Measurements from ENCODE around the gene DUOX1.
"Not testable (repeated sequence)": the region's sequence is repeated elsewhere in the genome, so short reads cannot be mapped to it uniquely, and the experiment has no call there.

The DUOX1 gene

DNA sequence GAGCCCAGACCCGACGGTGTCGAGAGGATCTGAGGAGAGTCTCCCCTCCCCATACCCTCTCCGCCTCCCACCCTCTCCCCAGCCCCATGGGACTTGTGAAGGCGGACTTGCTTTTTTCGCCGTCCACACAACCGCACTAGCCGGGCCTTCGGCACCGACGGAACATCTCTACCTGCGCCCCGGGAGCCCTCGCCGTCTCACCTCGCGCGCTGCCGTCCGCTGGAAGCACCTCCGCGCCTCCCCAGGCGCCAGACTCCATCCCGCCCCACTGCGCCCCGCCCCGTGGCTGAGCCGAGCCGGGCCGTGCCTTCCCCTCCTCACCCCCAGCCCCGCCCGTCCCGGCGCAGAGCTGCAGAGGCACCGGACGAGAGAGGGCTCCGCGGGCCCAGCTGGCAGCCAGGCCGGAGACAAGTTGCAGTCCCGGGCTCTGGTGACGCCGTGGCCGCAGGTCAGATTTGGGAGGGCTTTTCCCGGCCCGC, at the start of gene DUOX1, which contains the start of gene DUOXA1:
TSS of gene DUOX1 (plus strand) at position 344 of the 479 bp plus-strand sequence. CDS start 1,973 bp downstream, outside the sequence.
TSS of gene DUOXA1 (minus strand) at position 229 of the 479 bp plus-strand sequence. CDS start 6,865 bp downstream, outside the sequence.
- no peaks in the 10 kb centered on the region for H3K9me3 ChIP-seq (ENCODE audit: low read length)
- peaks cover 88% of the 10 kb centered on the region for H3K27me3 ChIP-seq (ENCODE audit: insufficient read depth, low read length)
- no peak within 1 kb of the TSS for H2AFZ ChIP-seq (ENCODE audit: low read depth, low read length)
- no peaks in the 10 kb centered on the region for H3K4me1 ChIP-seq (ENCODE audit: insufficient read depth, low read length)
- no peaks in the 10 kb centered on the region for H3K36me3 ChIP-seq (ENCODE audit: insufficient read depth, low read length)
- no peak within 1 kb of the TSS for H3K4me3 ChIP-seq (ENCODE audit: low read length)

DNA sequence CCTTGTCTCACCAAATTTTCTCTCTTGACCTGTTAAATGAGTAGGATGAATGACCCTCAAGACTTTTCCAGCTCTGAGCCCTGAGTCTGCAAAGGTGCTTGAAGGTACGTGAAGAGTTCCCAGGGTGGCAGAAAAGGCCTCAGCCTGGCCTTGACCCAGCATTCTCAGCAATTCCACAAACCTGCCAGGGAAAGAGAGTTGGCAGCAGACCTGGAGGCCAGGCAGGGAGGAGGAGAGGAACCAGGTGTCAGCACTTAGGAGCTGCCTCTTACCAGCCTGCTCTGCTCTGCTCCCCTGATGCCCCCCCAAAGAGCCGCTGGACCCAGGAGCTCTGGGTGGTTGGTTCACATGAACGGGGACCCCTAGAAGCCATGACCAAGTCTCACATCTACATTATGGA, 49.2 kb upstream of the DUOX1 start:
- H3K4me1 ChIP-seq (ENCODE audit: insufficient read depth, low read length); H2AFZ ChIP-seq (ENCODE audit: low read depth, low read length): not testable (repeated sequence)

DNA sequence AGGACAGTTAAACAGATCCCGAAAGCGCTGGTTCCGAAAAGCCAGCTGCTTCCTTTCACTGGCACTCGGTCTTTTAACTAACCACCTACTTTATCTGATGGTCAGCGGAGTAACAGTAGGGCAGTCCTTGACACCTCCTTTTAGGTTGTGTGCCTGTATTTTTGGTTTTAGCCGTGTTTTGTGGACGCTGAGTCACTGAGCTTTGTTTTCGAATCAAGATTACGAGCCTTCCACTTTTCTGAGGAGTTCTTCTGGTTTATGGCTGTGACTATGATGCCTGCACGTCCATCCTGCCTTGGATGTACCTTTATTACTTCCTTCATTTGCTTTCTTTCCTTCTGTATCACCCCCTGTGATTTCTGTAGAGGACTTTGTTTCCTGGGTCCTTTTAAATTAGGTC, 47.4 kb upstream of the DUOX1 start:
- H3K36me3 ChIP-seq (ENCODE audit: insufficient read depth, low read length); H3K27me3 ChIP-seq (ENCODE audit: insufficient read depth, low read length); H3K9me3 ChIP-seq (ENCODE audit: low read length); H3K4me3 ChIP-seq (ENCODE audit: low read length); H2AFZ ChIP-seq (ENCODE audit: low read depth, low read length); H3K4me1 ChIP-seq (ENCODE audit: insufficient read depth, low read length): not testable (repeated sequence)

More for the DNA sequence above, 49.2 kb upstream of the DUOX1 start:
- H3K36me3 ChIP-seq (ENCODE audit: insufficient read depth, low read length); H3K9me3 ChIP-seq (ENCODE audit: low read length); H3K27me3 ChIP-seq (ENCODE audit: insufficient read depth, low read length); H3K4me3 ChIP-seq (ENCODE audit: low read length): not testable (repeated sequence)

DNA sequence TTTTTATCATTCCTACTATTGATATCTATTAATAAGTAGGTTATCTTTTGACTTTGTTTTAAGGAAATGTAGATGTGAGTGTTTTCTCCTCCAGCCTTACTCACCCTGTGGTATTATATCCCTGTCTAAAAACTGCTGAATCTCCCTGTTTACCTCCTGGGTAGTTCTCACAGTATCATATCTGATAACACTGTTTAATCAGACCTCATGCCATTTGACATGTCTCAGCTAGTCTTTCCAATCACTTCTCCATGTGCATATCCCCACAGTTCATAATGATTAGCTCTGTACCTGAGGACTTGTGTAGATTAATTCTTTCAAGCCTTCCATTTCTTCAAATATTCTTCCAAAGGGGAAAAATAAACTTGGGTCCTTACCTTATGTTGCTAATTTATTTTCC, 46.6 kb upstream of the DUOX1 start:
- H3K36me3 ChIP-seq (ENCODE audit: insufficient read depth, low read length), result no peaks in the 10 kb centered on the region
- H3K27me3 ChIP-seq (ENCODE audit: insufficient read depth, low read length), result peaks cover 2% of the 10 kb centered on the region
- H3K4me1 ChIP-seq (ENCODE audit: insufficient read depth, low read length), result no peaks in the 10 kb centered on the region
- no peak overlapping the region for H2AFZ ChIP-seq (ENCODE audit: low read depth, low read length)
- H3K4me3 ChIP-seq (ENCODE audit: low read length), result no peak overlapping the region
- H3K9me3 ChIP-seq (ENCODE audit: low read length), result no peaks in the 10 kb centered on the region

DNA sequence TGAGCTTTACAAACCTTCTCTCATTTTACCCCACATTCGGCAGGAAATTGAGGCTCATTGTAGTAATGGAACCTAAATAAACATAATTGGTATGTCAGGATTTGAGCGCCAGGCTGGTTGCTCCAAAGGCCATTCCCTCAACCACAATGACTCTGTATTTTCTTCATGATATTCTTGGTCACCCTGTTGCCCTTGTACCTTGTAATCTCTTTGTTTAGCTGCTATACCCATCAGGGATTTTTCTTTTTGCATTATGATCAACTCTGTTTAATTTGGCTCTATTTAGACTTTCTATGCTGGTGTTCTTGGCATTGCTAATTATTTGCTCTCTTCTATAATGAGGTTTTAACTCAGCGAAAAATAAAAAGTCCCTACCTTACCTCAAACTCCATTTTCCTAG, 45.6 kb upstream of the DUOX1 start:
- H3K9me3 ChIP-seq (ENCODE audit: low read length), result no peaks in the 10 kb centered on the region
- H3K4me1 ChIP-seq (ENCODE audit: insufficient read depth, low read length), result no peaks in the 10 kb centered on the region
- no peak overlapping the region for H2AFZ ChIP-seq (ENCODE audit: low read depth, low read length)
- H3K27me3 ChIP-seq (ENCODE audit: insufficient read depth, low read length), result peaks cover 6% of the 10 kb centered on the region
- no peak overlapping the region for H3K4me3 ChIP-seq (ENCODE audit: low read length)
- H3K36me3 ChIP-seq (ENCODE audit: insufficient read depth, low read length), result no peaks in the 10 kb centered on the region

DNA sequence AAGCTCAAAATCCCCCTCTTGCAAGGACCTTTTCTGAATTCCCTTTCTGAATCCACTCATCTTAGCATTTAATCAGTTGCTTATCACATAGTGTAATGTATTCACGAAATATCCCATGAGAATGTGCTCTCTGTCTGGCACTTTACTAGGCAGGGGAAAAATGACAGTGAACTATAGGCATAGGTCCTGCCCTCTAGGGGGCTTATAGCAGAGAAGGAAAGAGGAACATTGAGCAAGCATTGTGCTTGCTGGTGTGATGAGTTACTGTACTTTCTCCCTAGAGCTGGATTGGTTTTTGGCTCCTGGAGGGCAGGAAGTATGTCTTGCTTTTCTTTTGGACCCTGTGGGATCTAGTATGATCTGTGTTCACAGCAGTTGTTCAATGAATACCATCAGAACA, 42.3 kb upstream of the DUOX1 start:
- no peaks in the 10 kb centered on the region for H3K9me3 ChIP-seq (ENCODE audit: low read length)
- no peak overlapping the region for H3K4me3 ChIP-seq (ENCODE audit: low read length)
- peaks cover 12% of the 10 kb centered on the region for H3K27me3 ChIP-seq (ENCODE audit: insufficient read depth, low read length)
- H3K36me3 ChIP-seq (ENCODE audit: insufficient read depth, low read length), result no peaks in the 10 kb centered on the region
- no peak overlapping the region for H2AFZ ChIP-seq (ENCODE audit: low read depth, low read length)
- no peaks in the 10 kb centered on the region for H3K4me1 ChIP-seq (ENCODE audit: insufficient read depth, low read length)

DNA sequence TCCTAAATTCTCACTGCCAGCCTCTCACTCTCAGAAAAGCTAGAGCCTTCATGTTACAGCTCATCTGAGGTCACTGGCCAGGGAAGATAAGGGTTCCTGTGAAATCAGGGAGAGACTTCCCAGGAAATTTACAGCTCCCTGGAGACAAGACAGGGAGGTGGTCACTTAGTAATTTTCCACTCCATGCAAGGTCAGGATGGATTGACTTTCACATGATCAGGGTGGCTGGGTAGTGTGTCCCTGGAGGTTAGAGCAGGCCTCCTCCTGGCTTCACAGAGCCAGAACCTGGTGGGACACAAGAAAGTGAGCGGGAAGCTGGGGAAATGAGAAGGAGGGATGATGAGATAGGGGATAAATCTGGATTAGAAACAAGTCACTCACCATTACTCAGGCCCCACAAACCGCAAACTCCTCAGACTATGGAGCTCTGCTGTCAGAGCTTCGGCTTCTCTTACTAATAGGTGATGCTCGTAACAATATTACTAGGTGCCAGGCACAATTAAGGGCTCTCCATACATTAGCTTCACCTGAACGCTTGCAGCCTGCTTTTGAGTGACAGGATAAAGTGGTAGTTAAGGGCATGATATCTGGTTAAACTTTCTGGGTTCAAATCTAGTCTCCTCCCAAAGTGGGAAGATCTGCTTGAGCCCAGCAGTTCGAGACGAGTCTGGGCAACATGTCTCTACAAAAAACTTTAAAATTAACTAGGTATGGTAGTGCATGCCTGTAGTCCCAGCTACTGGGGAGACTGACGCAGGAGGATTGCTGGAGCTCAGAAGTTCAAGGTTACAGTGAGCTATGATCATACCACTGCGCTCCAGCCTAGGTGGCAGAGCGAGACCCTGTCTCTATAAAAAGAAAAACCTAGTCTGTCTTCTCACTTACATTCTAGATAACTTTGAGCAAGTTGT, 40.7 kb upstream of the DUOX1 start:
- Histone ChIP-seq H3K4me1 (ENCODE audit: insufficient read depth, low read length) (no peaks in the 10 kb centered on the region), H3K36me3 (ENCODE audit: insufficient read depth, low read length) (no peaks in the 10 kb centered on the region), H3K9me3 (ENCODE audit: low read length) (no peaks in the 10 kb centered on the region), H3K27me3 (ENCODE audit: insufficient read depth, low read length) (peaks cover 17% of the 10 kb centered on the region), H2AFZ (ENCODE audit: low read depth, low read length) (no peak overlapping the region), H3K4me3 (ENCODE audit: low read length) (no peak overlapping the region)

DNA sequence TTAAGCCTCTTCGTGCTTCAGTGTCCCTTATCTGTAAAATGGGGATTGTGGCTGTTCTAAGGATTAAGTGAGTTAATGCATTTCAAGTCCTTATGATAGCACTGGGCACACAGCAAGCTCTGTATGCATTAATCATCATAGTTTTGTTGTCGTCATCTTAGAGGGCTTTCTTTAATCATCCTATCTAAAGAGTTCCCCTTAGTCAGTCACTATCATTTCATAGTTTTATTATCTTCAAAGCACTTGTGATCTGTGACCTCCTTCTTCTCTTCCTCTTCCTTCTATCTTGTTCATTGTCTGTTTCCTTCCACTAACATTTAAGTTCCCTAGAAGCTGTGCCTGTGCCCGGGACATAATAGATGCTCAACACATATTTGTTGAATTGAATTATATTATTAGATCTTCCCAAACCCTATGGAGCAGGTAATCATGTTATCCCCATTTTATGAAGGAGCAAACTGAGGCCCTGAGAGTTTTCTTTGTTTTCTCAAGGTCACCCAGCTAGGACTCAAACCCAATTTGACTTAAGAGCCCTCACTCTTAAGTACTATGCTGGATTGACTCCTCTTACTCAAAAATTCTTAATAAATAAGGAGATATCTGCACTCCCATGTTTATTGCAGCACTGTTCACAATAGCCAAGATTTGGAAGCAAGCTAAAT, 40.0 kb upstream of the DUOX1 start:
- no peak overlapping the region for H3K4me3 ChIP-seq (ENCODE audit: low read length)
- H2AFZ ChIP-seq (ENCODE audit: low read depth, low read length), result no peak overlapping the region
- H3K36me3 ChIP-seq (ENCODE audit: insufficient read depth, low read length), result no peaks in the 10 kb centered on the region
- H3K27me3 ChIP-seq (ENCODE audit: insufficient read depth, low read length), result peaks cover 21% of the 10 kb centered on the region
- no peaks in the 10 kb centered on the region for H3K9me3 ChIP-seq (ENCODE audit: low read length)
- H3K4me1 ChIP-seq (ENCODE audit: insufficient read depth, low read length), result no peaks in the 10 kb centered on the region

DNA sequence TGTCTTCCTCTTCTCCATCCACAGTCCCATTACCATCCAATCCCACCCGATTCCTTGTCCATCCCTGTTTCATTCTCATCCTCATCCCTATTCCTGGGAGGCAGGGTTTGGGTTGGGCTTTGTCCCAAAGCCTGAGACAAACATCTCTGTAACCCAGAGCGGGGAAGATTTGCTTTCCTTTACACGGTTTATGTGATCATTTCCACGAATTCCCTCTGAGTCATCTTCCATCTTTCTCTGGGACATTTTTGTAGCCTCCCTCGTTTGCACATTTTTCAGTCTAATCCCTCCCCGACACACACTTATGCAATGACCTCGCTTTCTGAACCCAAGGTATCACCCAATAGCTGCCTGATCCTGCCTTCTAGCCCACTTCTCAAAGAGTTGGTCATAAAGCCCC, 38.6 kb upstream of the DUOX1 start:
- Histone ChIP-seq H3K4me3 (ENCODE audit: low read length) (no peak overlapping the region), H3K36me3 (ENCODE audit: insufficient read depth, low read length) (no peaks in the 10 kb centered on the region), H3K27me3 (ENCODE audit: insufficient read depth, low read length) (peaks cover 29% of the 10 kb centered on the region), H2AFZ (ENCODE audit: low read depth, low read length) (no peak overlapping the region), H3K9me3 (ENCODE audit: low read length) (no peaks in the 10 kb centered on the region), H3K4me1 (ENCODE audit: insufficient read depth, low read length) (no peaks in the 10 kb centered on the region)

DNA sequence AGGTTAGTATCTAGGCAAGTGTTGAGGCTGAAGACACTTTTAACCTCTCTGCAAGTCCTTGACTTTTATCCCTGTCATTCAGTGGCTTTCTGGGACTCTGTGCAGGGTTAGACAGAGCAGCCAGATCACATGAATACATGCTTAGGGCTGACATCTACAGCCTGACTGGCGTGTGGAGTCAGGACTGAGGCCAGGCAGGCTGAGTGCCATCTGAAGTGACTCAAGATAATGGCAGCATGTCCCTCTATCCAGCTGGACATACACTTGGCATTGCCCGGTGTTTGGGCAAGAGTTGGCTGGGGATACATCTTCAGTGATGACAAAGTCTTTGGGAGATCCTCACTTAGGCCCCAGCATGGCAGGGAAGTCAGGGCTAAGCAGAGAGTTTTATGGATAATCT, 38.2 kb upstream of the DUOX1 start:
- peaks cover 29% of the 10 kb centered on the region for H3K27me3 ChIP-seq (ENCODE audit: insufficient read depth, low read length)
- no peaks in the 10 kb centered on the region for H3K36me3 ChIP-seq (ENCODE audit: insufficient read depth, low read length)
- H2AFZ ChIP-seq (ENCODE audit: low read depth, low read length), result no peak overlapping the region
- no peaks in the 10 kb centered on the region for H3K9me3 ChIP-seq (ENCODE audit: low read length)
- no peak overlapping the region for H3K4me3 ChIP-seq (ENCODE audit: low read length)
- H3K4me1 ChIP-seq (ENCODE audit: insufficient read depth, low read length), result no peaks in the 10 kb centered on the region

DNA sequence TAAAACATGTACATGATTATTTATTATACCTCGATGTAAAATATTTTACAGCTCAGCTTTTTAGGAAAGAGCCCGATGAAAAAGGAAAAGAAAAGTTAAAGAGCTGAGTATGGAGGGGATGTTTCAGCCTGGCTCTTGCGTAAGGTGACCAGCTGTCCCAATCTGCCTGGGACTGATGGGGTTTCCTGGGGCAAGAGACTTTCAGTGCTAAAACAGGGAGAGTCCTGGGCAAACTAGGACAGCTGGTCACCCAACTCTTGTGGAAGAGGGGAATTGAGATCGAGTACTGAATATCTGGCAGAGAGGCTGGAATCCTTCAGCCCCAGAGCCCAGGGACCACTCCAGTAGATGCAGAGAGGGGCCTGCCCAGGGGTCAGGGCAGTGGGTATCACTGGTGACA, 36.8 kb upstream of the DUOX1 start:
- Histone ChIP-seq H3K4me3 (ENCODE audit: low read length) (no peak overlapping the region), H3K9me3 (ENCODE audit: low read length) (no peaks in the 10 kb centered on the region), H3K27me3 (ENCODE audit: insufficient read depth, low read length) (peaks cover 29% of the 10 kb centered on the region)

DNA sequence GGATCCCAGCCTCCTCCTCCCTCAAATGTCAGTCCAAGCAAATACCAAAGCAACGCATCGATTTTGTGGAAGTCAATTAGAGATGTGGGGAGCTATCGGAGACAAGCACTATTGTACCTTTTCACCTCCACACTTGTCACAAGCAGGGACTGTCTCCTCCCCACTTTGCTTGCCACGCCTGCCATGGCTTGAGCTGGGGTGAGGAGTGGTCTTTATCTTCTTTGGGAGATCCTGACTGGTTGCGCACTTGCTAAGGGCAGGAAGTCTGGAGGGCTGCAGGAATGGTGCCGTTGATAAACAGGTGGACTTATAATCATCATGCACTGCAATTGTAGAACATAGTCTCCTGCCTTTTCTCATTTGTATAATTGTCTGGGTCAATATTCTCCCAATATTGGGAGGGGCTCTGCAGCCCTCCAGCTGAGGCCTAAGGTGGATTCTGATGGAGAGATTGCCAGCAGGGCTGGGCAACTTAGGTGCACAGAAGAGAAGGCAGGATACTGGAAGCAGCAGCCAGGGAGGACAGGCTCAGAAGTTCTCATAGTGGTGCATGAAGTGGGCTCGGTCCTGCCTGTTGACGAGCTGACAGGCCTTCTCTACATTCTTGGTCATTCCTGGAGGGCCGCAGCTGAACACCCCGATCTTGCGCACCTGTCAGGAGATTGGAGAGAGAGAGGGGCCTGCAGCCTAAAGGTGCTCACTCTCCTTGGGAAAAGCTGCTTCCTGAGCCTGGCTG, 36.0 kb upstream of the DUOX1 start:
- Histone ChIP-seq H3K27me3 (ENCODE audit: insufficient read depth, low read length) (peaks cover 28% of the 10 kb centered on the region), H3K9me3 (ENCODE audit: low read length) (no peaks in the 10 kb centered on the region), H3K4me3 (ENCODE audit: low read length) (no peak overlapping the region), H2AFZ (ENCODE audit: low read depth, low read length) (no peak overlapping the region), H3K4me1 (ENCODE audit: insufficient read depth, low read length) (no peaks in the 10 kb centered on the region), H3K36me3 (ENCODE audit: insufficient read depth, low read length) (no peaks in the 10 kb centered on the region)

More for the DNA sequence above, 36.8 kb upstream of the DUOX1 start:
- Histone ChIP-seq H2AFZ (ENCODE audit: low read depth, low read length) (no peak overlapping the region), H3K4me1 (ENCODE audit: insufficient read depth, low read length) (no peaks in the 10 kb centered on the region), H3K36me3 (ENCODE audit: insufficient read depth, low read length) (no peaks in the 10 kb centered on the region)

DNA sequence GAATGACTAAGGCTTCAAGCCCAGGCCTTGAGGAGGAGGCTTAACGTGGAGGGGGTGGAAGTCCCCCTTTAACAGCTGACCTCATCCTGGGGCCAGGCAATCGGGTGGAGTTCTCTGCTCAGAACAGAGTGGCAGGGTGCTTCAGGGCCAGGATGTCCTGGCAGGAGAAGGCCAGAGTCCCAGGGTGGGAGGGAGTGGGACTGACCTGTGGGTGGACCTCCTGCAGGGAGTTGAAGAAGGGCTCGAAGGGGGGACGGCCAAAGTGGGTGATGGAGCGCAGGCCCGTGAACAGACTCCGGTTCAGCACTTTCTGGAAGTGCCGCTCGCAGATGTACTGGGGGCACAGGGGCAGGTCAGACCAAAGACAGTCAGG, 35.5 kb upstream of the DUOX1 start:
- Histone ChIP-seq H3K27me3 (ENCODE audit: insufficient read depth, low read length) (peaks cover 23% of the 10 kb centered on the region), H3K9me3 (ENCODE audit: low read length) (no peaks in the 10 kb centered on the region), H3K4me3 (ENCODE audit: low read length) (no peak overlapping the region), H2AFZ (ENCODE audit: low read depth, low read length) (no peak overlapping the region), H3K4me1 (ENCODE audit: insufficient read depth, low read length) (no peaks in the 10 kb centered on the region), H3K36me3 (ENCODE audit: insufficient read depth, low read length) (no peaks in the 10 kb centered on the region)
